ENCODE data around the gene CHDH. TPM values are rescaled to one million over a fixed set of nuclear protein-coding genes. Genes with fewer than 3 reads are reported as not detected.

CHDH gene
- total and polyA plus RNA-seq, 2 experiments from 2014 or later: 2.3 to 6.6 TPM

DNA sequence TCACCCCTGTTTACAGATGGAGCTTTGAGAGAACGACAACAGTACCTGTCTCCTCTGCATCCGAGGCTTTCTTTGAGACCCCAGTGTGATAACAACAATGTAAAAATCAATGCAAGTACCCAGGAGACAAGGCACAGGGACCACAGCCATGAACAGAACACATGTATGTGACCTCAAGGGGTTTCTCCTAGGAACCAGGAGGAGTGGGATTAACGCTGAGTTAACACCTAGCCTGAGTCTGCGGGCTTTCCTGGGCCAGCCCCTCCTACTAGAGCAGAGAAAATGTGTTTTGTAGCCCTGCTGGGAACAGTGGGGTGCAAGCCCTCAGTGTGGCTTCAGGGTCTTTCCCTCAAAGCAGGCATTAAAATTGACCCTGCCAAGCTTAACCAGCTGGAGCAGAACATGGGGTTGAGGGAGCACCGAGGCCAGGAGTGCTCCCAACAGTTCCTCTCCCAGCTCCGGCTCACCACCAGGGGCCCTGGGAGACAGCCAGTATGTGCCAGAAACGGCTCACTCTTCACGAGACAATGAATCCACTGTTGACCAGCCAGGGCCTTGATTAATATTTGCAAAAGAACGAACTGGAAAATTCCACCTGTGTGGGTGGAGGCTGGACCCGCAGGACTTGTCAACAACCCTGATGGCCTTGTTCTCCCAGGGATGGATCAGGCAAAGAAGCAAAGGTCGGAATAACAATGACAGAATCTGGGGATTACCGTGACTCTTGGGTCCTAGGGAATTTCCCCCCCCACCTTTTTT, 3.6 kb downstream of the CHDH start:
- Histone ChIP-seq H4K20me1 (replicated peaks; ENCODE audit: insufficient read depth) (no peaks in the 10 kb centered on the region), H3K4me3 (no peak overlapping the region), H3K79me2 (replicated peaks; ENCODE audit: insufficient read depth) (peaks cover 7% of the 10 kb centered on the region; the same call in 1 of the 2 replicates), H3K4me2 (0 out of 2 replicates have a peak overlapping the region, but pooled peaks have one; percentile 29), H3K27me3 (ENCODE audit: insufficient read depth) (peaks cover 14% of the 10 kb centered on the region), H3K27ac (ENCODE audit: low read depth) (no peak overlapping the region), H3K9me2 (ENCODE audit: insufficient read depth) (no peaks in the 10 kb centered on the region), H3K36me3 (ENCODE audit: insufficient read depth) (no peaks in the 10 kb centered on the region), H3F3A (replicated peaks; ENCODE audit: low read depth) (0 out of 2 replicates have a peak, but pooled peaks cover 5% of the 10 kb centered on the region), H3K4me1 (ENCODE audit: insufficient read depth) (peaks cover 15% of the 10 kb centered on the region), H2AFZ (no peak overlapping the region)
- Mint-ChIP-seq H3K36me3 (ENCODE audit: low read depth) (no peaks in the 10 kb centered on the region; the same call in 2 of the 3 replicates), H3K27me3 (ENCODE audit: insufficient read depth, low read depth, poor library complexity) (peaks cover 21% of the 10 kb centered on the region), H3K9me3 (no peaks in the 10 kb centered on the region), H3K27ac (no peak overlapping the region), H3K4me1 (peaks cover 31% of the 10 kb centered on the region), H3K4me3 (no peak overlapping the region)
- DNase-seq (ENCODE audit: low spot score): peak; percentile 43
- peak; percentile 5 for ATAC-seq
- no peak for TF ChIP-seq ZNF114 (CRISPR knock-in tag; IDR thresholded peaks at IDR 0.05)
- no peak for TF ChIP-seq EZH2 (IDR thresholded peaks at IDR 0.05; ENCODE audit: low read depth, unreplicated experiment)
- TF ChIP-seq, protein P1, sequence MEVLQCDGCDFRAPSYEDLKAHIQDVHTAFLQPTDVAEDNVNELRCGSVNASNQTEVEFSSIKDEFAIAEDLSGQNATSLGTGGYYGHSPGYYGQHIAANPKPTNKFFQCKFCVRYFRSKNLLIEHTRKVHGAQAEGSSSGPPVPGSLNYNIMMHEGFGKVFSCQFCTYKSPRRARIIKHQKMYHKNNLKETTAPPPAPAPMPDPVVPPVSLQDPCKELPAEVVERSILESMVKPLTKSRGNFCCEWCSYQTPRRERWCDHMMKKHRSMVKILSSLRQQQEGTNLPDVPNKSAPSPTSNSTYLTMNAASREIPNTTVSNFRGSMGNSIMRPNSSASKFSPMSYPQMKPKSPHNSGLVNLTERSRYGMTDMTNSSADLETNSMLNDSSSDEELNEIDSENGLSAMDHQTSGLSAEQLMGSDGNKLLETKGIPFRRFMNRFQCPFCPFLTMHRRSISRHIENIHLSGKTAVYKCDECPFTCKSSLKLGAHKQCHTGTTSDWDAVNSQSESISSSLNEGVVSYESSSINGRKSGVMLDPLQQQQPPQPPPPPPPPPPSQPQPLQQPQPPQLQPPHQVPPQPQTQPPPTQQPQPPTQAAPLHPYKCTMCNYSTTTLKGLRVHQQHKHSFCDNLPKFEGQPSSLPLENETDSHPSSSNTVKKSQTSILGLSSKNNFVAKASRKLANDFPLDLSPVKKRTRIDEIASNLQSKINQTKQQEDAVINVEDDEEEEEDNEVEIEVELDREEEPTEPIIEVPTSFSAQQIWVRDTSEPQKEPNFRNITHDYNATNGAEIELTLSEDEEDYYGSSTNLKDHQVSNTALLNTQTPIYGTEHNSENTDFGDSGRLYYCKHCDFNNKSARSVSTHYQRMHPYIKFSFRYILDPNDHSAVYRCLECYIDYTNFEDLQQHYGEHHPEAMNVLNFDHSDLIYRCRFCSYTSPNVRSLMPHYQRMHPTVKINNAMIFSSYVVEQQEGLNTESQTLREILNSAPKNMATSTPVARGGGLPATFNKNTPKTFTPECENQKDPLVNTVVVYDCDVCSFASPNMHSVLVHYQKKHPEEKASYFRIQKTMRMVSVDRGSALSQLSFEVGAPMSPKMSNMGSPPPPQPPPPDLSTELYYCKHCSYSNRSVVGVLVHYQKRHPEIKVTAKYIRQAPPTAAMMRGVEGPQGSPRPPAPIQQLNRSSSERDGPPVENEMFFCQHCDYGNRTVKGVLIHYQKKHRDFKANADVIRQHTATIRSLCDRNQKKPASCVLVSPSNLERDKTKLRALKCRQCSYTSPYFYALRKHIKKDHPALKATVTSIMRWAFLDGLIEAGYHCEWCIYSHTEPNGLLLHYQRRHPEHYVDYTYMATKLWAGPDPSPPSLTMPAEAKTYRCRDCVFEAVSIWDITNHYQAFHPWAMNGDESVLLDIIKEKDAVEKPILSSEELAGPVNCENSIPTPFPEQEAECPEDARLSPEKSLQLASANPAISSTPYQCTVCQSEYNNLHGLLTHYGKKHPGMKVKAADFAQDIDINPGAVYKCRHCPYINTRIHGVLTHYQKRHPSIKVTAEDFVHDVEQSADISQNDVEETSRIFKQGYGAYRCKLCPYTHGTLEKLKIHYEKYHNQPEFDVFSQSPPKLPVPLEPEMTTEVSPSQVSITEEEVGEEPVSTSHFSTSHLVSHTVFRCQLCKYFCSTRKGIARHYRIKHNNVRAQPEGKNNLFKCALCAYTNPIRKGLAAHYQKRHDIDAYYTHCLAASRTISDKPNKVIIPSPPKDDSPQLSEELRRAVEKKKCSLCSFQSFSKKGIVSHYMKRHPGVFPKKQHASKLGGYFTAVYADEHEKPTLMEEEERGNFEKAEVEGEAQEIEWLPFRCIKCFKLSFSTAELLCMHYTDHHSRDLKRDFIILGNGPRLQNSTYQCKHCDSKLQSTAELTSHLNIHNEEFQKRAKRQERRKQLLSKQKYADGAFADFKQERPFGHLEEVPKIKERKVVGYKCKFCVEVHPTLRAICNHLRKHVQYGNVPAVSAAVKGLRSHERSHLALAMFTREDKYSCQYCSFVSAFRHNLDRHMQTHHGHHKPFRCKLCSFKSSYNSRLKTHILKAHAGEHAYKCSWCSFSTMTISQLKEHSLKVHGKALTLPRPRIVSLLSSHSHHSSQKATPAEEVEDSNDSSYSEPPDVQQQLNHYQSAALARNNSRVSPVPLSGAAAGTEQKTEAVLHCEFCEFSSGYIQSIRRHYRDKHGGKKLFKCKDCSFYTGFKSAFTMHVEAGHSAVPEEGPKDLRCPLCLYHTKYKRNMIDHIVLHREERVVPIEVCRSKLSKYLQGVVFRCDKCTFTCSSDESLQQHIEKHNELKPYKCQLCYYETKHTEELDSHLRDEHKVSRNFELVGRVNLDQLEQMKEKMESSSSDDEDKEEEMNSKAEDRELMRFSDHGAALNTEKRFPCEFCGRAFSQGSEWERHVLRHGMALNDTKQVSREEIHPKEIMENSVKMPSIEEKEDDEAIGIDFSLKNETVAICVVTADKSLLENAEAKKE (CRISPR knock-in tag; IDR thresholded peaks at IDR 0.05): no peak
- no peak for TF ChIP-seq POLR2AphosphoS5 (IDR thresholded peaks at IDR 0.05; ENCODE audit: low read depth)
- TF ChIP-seq, protein P2, sequence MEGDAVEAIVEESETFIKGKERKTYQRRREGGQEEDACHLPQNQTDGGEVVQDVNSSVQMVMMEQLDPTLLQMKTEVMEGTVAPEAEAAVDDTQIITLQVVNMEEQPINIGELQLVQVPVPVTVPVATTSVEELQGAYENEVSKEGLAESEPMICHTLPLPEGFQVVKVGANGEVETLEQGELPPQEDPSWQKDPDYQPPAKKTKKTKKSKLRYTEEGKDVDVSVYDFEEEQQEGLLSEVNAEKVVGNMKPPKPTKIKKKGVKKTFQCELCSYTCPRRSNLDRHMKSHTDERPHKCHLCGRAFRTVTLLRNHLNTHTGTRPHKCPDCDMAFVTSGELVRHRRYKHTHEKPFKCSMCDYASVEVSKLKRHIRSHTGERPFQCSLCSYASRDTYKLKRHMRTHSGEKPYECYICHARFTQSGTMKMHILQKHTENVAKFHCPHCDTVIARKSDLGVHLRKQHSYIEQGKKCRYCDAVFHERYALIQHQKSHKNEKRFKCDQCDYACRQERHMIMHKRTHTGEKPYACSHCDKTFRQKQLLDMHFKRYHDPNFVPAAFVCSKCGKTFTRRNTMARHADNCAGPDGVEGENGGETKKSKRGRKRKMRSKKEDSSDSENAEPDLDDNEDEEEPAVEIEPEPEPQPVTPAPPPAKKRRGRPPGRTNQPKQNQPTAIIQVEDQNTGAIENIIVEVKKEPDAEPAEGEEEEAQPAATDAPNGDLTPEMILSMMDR (conservative IDR thresholded peaks at IDR 0.05; ENCODE audit: low read depth in 2 of 2): peak in 1 of 2 experiments; percentile 24; a peak in 1 of 4 replicates
